ENCODE data around the gene AURKA.
"Not testable (repeated sequence)": the region's sequence is repeated elsewhere in the genome, so short reads cannot be mapped to it uniquely, and the experiment has no call there.

Gene AURKA

GRCh38 chr20:56353356-56353755, 38.7 kb downstream of the AURKA start:
- no peak for DNase-seq

DNA sequence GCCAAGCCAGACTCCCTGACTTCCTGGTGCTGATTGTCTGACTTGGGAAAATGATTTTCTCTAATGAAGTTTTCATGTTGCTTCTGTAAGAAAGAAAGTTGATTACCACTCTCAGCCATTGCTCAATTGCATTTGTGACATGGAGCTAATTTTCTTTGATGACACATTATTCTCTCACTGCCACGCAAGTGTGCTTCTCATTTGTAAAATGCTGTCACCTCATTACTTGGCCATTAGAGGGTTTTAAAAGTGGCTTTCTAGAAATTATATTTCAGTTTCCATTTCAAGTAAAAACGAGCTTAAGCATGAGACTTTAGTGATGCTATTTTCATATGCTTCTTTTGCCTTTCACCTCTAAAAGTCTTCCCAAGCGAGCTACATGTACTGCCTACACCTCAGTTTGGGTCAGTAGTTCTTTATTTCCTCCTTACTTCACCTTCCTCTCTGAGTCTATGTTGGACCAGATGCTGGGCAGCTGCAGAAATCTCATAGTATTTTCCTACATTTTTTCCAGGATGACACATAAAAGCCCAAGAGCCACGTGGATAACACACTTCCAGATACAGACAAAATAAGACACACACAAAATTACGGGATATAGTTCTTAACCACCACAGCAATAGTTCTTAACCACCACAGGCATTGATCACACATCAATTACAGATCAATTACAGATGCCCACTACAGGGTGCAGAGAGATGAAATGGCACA, 39.5 kb downstream of the AURKA start:
- no peak for DNase-seq

- no peak for DNase-seq
These were observed 41.2 kb downstream of the AURKA start for GRCh38 chr20:56350842-56351241.

DNA sequence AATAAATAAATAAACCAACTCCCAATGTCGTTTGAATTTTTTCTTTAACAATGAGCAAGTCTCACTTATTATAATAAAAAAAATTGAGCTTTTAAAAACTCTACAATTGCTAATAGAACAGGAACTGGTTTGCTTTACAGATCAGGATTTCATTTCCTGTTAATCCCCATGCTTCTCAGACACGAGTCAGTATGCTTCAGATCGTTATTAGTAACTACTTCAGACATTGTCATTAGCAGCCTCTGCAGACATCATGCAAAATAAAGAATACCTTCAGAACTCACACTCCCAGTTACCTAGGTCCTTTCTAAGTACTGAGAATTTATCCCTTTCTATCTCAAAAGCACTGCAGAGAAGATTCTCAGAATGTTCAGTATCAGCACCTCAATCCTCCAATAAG, 43.3 kb downstream of the AURKA start:
- DNase-seq: no peak

GRCh38 chr20:56348305-56348693, 43.7 kb downstream of the AURKA start:
- DNase-seq: no peak

GRCh38 chr20:56347628-56348304, 44.2 kb downstream of the AURKA start:
- no peak for DNase-seq

- no peak for DNase-seq
These were observed 46.1 kb downstream of the AURKA start for GRCh38 chr20:56345911-56346310.

GRCh38 chr20:56343861-56344381, 48.1 kb downstream of the AURKA start:
- DNase-seq: no peak

GRCh38 chr20:56342783-56343182, 49.2 kb downstream of the AURKA start:
- DNase-seq: no peak

DNA sequence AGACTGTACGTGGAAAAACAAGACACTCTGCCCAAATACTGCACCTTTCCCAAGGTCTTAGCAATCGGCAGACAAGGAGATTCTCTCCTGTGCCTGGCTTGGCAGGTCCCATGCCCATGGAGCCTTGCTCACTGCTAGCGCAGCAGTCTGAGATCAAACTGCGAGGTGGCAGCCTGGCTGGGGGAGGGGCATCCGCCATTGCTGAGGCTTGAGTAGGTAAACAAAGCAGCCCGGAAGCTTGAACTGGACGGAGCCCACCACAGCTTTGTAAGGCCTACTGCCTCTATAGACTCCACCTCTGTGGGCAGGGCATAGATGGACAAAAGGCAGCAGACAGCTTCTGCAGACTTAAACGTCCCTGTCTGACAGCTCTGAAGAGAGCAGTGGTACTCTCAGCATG, 55.3 kb downstream of the AURKA start:
- DNase-seq: not testable (repeated sequence)

DNA sequence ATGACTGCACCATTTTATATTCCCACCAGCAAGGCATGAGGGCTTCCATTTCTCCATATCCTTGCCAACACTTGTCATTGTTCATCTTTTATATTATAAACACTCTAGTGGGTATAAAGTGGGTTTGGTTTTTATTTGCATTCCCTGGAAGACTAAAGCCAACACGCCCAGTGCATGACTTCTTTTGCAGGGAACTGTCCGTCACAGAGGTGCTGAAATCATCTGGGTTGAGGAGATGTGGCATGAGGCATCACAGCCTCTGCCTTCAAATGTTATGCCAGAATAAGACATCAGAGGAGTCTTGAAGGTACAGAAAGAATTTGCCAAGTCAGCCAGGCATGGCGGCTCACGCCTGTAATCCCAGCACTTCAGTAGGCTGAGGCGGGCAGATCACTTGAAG, 63.2 kb downstream of the AURKA start:
- DNase-seq: no peak

GRCh38 chr20:56324806-56325205, 67.2 kb downstream of the AURKA start:
- no peak for DNase-seq

DNA sequence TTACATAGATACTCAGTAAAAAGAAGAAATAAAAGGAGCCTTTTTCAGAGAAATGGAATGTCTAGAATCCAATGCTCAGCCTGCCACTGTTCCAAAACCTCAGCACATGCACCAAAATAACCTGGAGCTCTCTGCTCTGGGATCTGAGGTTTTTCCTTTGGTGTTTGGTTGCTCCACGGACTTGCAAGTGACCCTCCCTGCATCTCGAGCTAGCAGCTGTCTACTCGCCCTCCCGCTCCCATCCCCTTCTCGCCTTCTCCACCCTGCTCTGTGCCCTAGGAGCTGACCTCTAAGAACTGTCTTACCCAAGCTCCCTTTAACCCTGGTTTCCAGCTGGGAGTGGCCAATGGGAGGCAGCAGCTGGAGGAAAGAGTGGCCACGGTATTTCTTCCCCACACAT, 68.4 kb downstream of the AURKA start:
- no peak for DNase-seq

GRCh38 chr20:56323206-56323605, 68.8 kb downstream of the AURKA start:
- DNase-seq: no peak

- DNase-seq: no peak
These were observed 69.3 kb downstream of the AURKA start for GRCh38 chr20:56322681-56323080.
